SHP77 (cell line): ENCODE data around the gene ARID5A.

Source experiments
- DNase-seq, 2 experiments: peaks; one replicate each; lab custom pipeline; 2025; lab: John Stamatoyannopoulos, UW

Gene ARID5A

GRCh38 chr2:96601382-96602292 is 65.1 kb downstream of the ARID5A start:
- no peak for DNase-seq
